ENCODE measurements around the gene CARD16.

CARD16 gene

GRCh38 chr11:105057432-105057831, 12.3 kb upstream of the CARD16 start:
- no peak for ATAC-seq
- no peak for TF ChIP-seq RARB (CRISPR knock-in tag; IDR thresholded peaks at IDR 0.05)
- no peak for TF ChIP-seq BACH2 (CRISPR knock-in tag; IDR thresholded peaks at IDR 0.05; ENCODE audit: borderline replicate concordance)
- no peak for TF ChIP-seq ZNF70 (CRISPR knock-in tag; IDR thresholded peaks at IDR 0.05)
- TF ChIP-seq CSRNP3 (CRISPR knock-in tag; IDR thresholded peaks at IDR 0.05) = no peak
- no peak for TF ChIP-seq TOX (CRISPR knock-in tag; IDR thresholded peaks at IDR 0.05; ENCODE audit: borderline replicate concordance)
- TF ChIP-seq ZNF565 (CRISPR knock-in tag; conservative IDR thresholded peaks at IDR 0.05; ENCODE audit: low read depth) = no peak
- no peak for TF ChIP-seq TSHZ2 (CRISPR knock-in tag; IDR thresholded peaks at IDR 0.05)
- no peak for TF ChIP-seq PPARA (CRISPR knock-in tag; IDR thresholded peaks at IDR 0.05; ENCODE audit: borderline replicate concordance)
- no peak for TF ChIP-seq CREB5 (CRISPR knock-in tag; IDR thresholded peaks at IDR 0.05; ENCODE audit: low read depth)
- no peak for TF ChIP-seq ESRRG (CRISPR knock-in tag; IDR thresholded peaks at IDR 0.05)
- TF ChIP-seq ARNTL (CRISPR knock-in tag; IDR thresholded peaks at IDR 0.05; ENCODE audit: borderline replicate concordance, low read depth) = no peak
- no peak for TF ChIP-seq TCF4 (CRISPR knock-in tag; IDR thresholded peaks at IDR 0.05; ENCODE audit: borderline replicate concordance)
- no peak for TF ChIP-seq SNAI2 (CRISPR knock-in tag; IDR thresholded peaks at IDR 0.05)
- TF ChIP-seq CSDC2 (CRISPR knock-in tag; IDR thresholded peaks at IDR 0.05) = no peak
- no peak for TF ChIP-seq ZFP30 (CRISPR knock-in tag; IDR thresholded peaks at IDR 0.05)
- no peak for TF ChIP-seq ZFP3 (CRISPR knock-in tag; IDR thresholded peaks at IDR 0.05)
- no peak for TF ChIP-seq OSR1 (CRISPR knock-in tag; IDR thresholded peaks at IDR 0.05)

- no peak for ATAC-seq
- TF ChIP-seq TCF4 (CRISPR knock-in tag; IDR thresholded peaks at IDR 0.05; ENCODE audit: borderline replicate concordance) (no peak), SNAI2 (CRISPR knock-in tag; IDR thresholded peaks at IDR 0.05) (no peak), ARNTL (CRISPR knock-in tag; IDR thresholded peaks at IDR 0.05; ENCODE audit: borderline replicate concordance, low read depth) (no peak), GLIS3 (CRISPR knock-in tag; IDR thresholded peaks at IDR 0.05) (no peak), BACH2 (CRISPR knock-in tag; IDR thresholded peaks at IDR 0.05; ENCODE audit: borderline replicate concordance) (no peak), ZNF8 (CRISPR knock-in tag; IDR thresholded peaks at IDR 0.05) (no peak), ISL1 (CRISPR knock-in tag; IDR thresholded peaks at IDR 0.05) (no peak)
Measured at GRCh38 chr11:105056446-105056845, 11.3 kb upstream of the CARD16 start.

- ATAC-seq = no peak
- TF ChIP-seq ZNF8 (CRISPR knock-in tag; IDR thresholded peaks at IDR 0.05) = no peak
- no peak for TF ChIP-seq ZNF70 (CRISPR knock-in tag; IDR thresholded peaks at IDR 0.05)
- no peak for TF ChIP-seq ZFP3 (CRISPR knock-in tag; IDR thresholded peaks at IDR 0.05)
- TF ChIP-seq ZFP30 (CRISPR knock-in tag; IDR thresholded peaks at IDR 0.05) = no peak
- no peak for TF ChIP-seq ISL1 (CRISPR knock-in tag; IDR thresholded peaks at IDR 0.05)
- TF ChIP-seq PATZ1 (CRISPR knock-in tag; IDR thresholded peaks at IDR 0.05; ENCODE audit: borderline replicate concordance) = no peak
- TF ChIP-seq POU6F1 (CRISPR knock-in tag; IDR thresholded peaks at IDR 0.05; ENCODE audit: borderline replicate concordance, low read depth) = no peak
- no peak for TF ChIP-seq CSDC2 (CRISPR knock-in tag; IDR thresholded peaks at IDR 0.05)
- no peak for TF ChIP-seq RARB (CRISPR knock-in tag; IDR thresholded peaks at IDR 0.05)
- TF ChIP-seq ESRRG (CRISPR knock-in tag; IDR thresholded peaks at IDR 0.05) = no peak
- no peak for TF ChIP-seq SNAI2 (CRISPR knock-in tag; IDR thresholded peaks at IDR 0.05)
- TF ChIP-seq CSRNP3 (CRISPR knock-in tag; IDR thresholded peaks at IDR 0.05) = no peak
- no peak for TF ChIP-seq TSHZ2 (CRISPR knock-in tag; IDR thresholded peaks at IDR 0.05)
- no peak for TF ChIP-seq GLIS3 (CRISPR knock-in tag; IDR thresholded peaks at IDR 0.05)
- TF ChIP-seq OSR1 (CRISPR knock-in tag; IDR thresholded peaks at IDR 0.05) = no peak
- TF ChIP-seq ARNTL (CRISPR knock-in tag; IDR thresholded peaks at IDR 0.05; ENCODE audit: borderline replicate concordance, low read depth) = no peak
Measured at GRCh38 chr11:105054723-105055493, 9.8 kb upstream of the CARD16 start.

All from SK-N-SH treated with all-trans-retinoic acid at 6 μM for 48 hours (cell line).